GM12878 (cell line): ENCODE results near the gene DUOX1. TPM values are rescaled to one million over a fixed set of nuclear protein-coding genes. Genes with fewer than 3 reads are reported as not detected.
A peak's percentile ranks its signal among the peaks of the same experiment; 100 is the strongest.

Experiments used
- BCL11A ChIP-seq: IDR thresholded peaks from 2 replicates; pipeline ENCODE4 v1.6.1; 2011; ENCODE audit warnings: low read depth, low read length
- CREB1 ChIP-seq: IDR thresholded peaks from 2 replicates; pipeline ENCODE4 v1.6.1; 2012; ENCODE audit warnings: low read depth, mild to moderate bottlenecking, inconsistent platforms
- EP300 ChIP-seq, 2 experiments: fragments of 150-350 bp in 1 of 2; IDR thresholded peaks; 2 replicates each; pipeline ENCODE4 v1.6.1; 2011 to 2012; ENCODE audit warnings: low read depth in 2 of 2, low read length in 2 of 2, borderline replicate concordance in 1 of 2, improper control_type of control experiment in 1 of 2, inconsistent platforms in 1 of 2; ENCODE audit not compliant: control insufficient read depth in 1 of 2
- GATAD2B ChIP-seq: fragments of 450-650 bp; conservative IDR thresholded peaks from 2 replicates; pipeline ENCODE4 v1.6.1; 2017; ENCODE audit warnings: low read depth, mild to moderate bottlenecking, moderate library complexity
- IKZF2 ChIP-seq, 2 experiments: fragments of 450-650 bp; IDR thresholded peaks; 2 replicates each; pipeline ENCODE4 v1.6.1; 2017; ENCODE audit warnings: mild to moderate bottlenecking in 2 of 2, moderate library complexity in 2 of 2
- IRF5 ChIP-seq: fragments of 450-650 bp; IDR thresholded peaks from 2 replicates; pipeline ENCODE4 v1.6.1; 2017; ENCODE audit warnings: borderline replicate concordance
- NKRF ChIP-seq: fragments of 450-650 bp; conservative IDR thresholded peaks from 2 replicates; pipeline ENCODE4 v1.6.1; 2017; ENCODE audit warnings: mild to moderate bottlenecking, moderate library complexity
- NR2C1 ChIP-seq: fragments of 450-650 bp; IDR thresholded peaks from 2 replicates; pipeline ENCODE4 v1.6.1; 2017; ENCODE audit warnings: antibody characterized with exemption, mild to moderate bottlenecking, moderate library complexity
- POLR2AphosphoS5 ChIP-seq: IDR thresholded peaks from 2 replicates; pipeline ENCODE4 v1.6.1; 2011; ENCODE audit warnings: mild to moderate bottlenecking, low read length, inconsistent platforms
- RAD51 ChIP-seq: fragments of 450-650 bp; IDR thresholded peaks from 2 replicates; pipeline ENCODE4 v1.6.1; 2016; ENCODE audit warnings: moderate library complexity, mild to moderate bottlenecking, inconsistent platforms
- RBBP5 ChIP-seq: fragments of 200-600 bp; sonication (generic); conservative IDR thresholded peaks from 2 replicates; pipeline ENCODE4 v1.6.1; 2016
- SRF ChIP-seq, 2 experiments: IDR thresholded peaks; 2 replicates each; pipeline ENCODE4 v1.6.1; 2011; ENCODE audit warnings: low read depth in 2 of 2, low read length in 2 of 2, mild to moderate bottlenecking in 1 of 2, moderate library complexity in 1 of 2
- STAT1 ChIP-seq: fragments of 450-650 bp; conservative IDR thresholded peaks from 2 replicates; pipeline ENCODE4 v1.6.1; 2014; ENCODE audit warnings: antibody characterized with exemption, mild to moderate bottlenecking
- YBX1 ChIP-seq: fragments of 450-650 bp; IDR thresholded peaks from 2 replicates; pipeline ENCODE4 v1.6.1; 2016; ENCODE audit warnings: antibody characterized with exemption
- ZNF274 ChIP-seq: IDR thresholded peaks from one replicate; pipeline ENCODE4 v1.8.0; 2011; ENCODE audit not compliant: insufficient read length, insufficient read depth
- polyA plus RNA-seq, 11 experiments: library from polyadenylated mRNA; depleted of rRNA in 4 of 11; unstranded in 6 of 11; stranded (reverse) in 5 of 11; fragments of >200 nt; fragmentation: Nextera tagmentation in 4 of 11; fragmentation: Illumina TruSeq in 1 of 11; extraction: Ambion mirVana in 4 of 11; extraction: Trizol in 1 of 11; gene quantifications; 1 replicate in 1 of 11; 2 replicates in 10 of 11; pipeline versions ENCODE4 v1.2.1 to v1.2.3, GENCODE V29; 2011 to 2016; ENCODE audit warnings: inconsistent platforms in 2 of 11, missing spikeins in 2 of 11, low read depth in 1 of 11
- total RNA-seq, 4 experiments: library from RNA; depleted of rRNA in 3 of 4; stranded (reverse); fragments of >200 nt in 3 of 4; fragmentation: Illumina TruSeq in 1 of 4; extraction: Trizol in 1 of 4; gene quantifications; 2 replicates each; pipeline versions ENCODE4 v1.2.1 to v1.2.3, GENCODE V29; 2013 to 2021
- TF ChIP-seq, protein P1 (sequence below): fragments of 450-650 bp; IDR thresholded peaks from 2 replicates; pipeline ENCODE4 v1.6.1; 2017; ENCODE audit warnings: mild to moderate bottlenecking
- TF ChIP-seq, protein P2 (sequence below): fragments of 450-650 bp; formaldehyde crosslinking; IDR thresholded peaks from 2 replicates; pipeline ENCODE4 v1.5.0; 2022; ENCODE audit warnings: mild to moderate bottlenecking, missing genetic modification characterization
- TF ChIP-seq, protein P3 (sequence below): fragments of 450-650 bp; IDR thresholded peaks from 2 replicates; pipeline ENCODE4 v1.6.1; 2017; ENCODE audit warnings: mild to moderate bottlenecking, low read depth, inconsistent platforms; ENCODE audit not compliant: poor library complexity, severe bottlenecking

The DUOX1 gene
- total and polyA plus RNA-seq, 10 of the 15 experiments (the other 5 are each of a cell fraction or from before 2014, with no cell fraction given), result 0.02 to 2.1 (median 0.26) TPM; not detected in 3

DNA sequence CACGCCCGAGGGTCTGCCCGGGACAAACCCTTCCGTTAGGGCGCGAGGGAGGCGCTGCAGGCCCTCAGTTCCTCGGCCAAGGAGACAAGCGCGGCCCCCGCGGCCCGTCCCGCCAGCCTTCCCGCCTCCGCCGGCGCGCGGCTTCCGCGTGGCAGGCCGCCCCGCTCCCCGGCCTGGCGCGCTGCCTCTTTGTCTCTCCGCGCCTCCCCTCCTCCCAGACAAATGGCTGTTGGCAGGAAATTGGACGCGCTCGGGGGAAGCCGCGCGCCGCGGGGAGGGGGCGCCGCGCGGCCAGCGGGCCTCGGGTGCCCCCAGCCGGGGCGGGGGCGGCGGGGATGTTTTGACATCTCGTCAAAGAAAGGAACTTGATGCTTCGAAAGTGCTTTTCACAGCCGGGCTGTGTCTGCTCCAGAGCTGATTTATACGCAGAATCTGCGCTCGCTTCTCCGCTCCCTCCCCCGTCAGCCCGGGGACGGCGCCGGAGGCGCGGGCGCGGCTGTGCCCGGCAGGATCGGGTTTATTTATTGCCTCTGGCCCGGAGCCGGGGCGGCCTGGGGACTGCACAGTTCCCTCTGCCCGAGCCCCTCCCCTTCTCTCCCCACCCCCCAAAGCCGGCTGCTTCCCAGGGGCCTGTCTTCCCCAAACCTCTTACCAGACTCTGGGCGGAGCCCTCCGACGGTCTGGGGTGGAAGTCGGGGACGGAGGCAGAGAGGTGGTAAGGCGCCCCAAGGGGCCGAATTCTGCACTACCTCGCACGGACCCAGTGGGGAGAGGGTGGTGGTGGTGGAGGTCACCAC lies 37.2 kb downstream of the DUOX1 start (continued):
- TF ChIP-seq POLR2AphosphoS5 (peak; percentile 72), RAD51 (no peak), CREB1 (peak; percentile 44; the same call in 1 of the 2 replicates), STAT1 (no peak), EP300 (IDR thresholded peaks at IDR 0.05; ENCODE audit: borderline replicate concordance in 1 of 2, control insufficient read depth in 1 of 2, low read depth in 2 of 2, low read length in 2 of 2) (no peak), NR2C1 (peak; percentile 62; the same call in 1 of the 2 replicates), SRF (IDR thresholded peaks at IDR 0.05; ENCODE audit: low read depth in 2 of 2, low read length in 2 of 2) (0 out of 4 replicates have a peak, but pooled peaks of 1 of the 2 experiments have one; percentile 19), NKRF (peak; percentile 57; the same call in 1 of the 2 replicates), IRF5 (no peak), ZNF274 (no peak), IKZF2 (IDR thresholded peaks at IDR 0.05) (peak in 1 of 2 experiments; percentile 37; a peak in 2 of 4 replicates), YBX1 (no peak), BCL11A (no peak), GATAD2B (peak; percentile 75; the same call in 1 of the 2 replicates), RBBP5 (0 out of 2 replicates have a peak, but pooled peaks have one; percentile 76)
- TF ChIP-seq, protein P1, sequence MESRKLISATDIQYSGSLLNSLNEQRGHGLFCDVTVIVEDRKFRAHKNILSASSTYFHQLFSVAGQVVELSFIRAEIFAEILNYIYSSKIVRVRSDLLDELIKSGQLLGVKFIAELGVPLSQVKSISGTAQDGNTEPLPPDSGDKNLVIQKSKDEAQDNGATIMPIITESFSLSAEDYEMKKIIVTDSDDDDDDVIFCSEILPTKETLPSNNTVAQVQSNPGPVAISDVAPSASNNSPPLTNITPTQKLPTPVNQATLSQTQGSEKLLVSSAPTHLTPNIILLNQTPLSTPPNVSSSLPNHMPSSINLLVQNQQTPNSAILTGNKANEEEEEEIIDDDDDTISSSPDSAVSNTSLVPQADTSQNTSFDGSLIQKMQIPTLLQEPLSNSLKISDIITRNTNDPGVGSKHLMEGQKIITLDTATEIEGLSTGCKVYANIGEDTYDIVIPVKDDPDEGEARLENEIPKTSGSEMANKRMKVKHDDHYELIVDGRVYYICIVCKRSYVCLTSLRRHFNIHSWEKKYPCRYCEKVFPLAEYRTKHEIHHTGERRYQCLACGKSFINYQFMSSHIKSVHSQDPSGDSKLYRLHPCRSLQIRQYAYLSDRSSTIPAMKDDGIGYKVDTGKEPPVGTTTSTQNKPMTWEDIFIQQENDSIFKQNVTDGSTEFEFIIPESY, result no peak
- TF ChIP-seq, protein P2, sequence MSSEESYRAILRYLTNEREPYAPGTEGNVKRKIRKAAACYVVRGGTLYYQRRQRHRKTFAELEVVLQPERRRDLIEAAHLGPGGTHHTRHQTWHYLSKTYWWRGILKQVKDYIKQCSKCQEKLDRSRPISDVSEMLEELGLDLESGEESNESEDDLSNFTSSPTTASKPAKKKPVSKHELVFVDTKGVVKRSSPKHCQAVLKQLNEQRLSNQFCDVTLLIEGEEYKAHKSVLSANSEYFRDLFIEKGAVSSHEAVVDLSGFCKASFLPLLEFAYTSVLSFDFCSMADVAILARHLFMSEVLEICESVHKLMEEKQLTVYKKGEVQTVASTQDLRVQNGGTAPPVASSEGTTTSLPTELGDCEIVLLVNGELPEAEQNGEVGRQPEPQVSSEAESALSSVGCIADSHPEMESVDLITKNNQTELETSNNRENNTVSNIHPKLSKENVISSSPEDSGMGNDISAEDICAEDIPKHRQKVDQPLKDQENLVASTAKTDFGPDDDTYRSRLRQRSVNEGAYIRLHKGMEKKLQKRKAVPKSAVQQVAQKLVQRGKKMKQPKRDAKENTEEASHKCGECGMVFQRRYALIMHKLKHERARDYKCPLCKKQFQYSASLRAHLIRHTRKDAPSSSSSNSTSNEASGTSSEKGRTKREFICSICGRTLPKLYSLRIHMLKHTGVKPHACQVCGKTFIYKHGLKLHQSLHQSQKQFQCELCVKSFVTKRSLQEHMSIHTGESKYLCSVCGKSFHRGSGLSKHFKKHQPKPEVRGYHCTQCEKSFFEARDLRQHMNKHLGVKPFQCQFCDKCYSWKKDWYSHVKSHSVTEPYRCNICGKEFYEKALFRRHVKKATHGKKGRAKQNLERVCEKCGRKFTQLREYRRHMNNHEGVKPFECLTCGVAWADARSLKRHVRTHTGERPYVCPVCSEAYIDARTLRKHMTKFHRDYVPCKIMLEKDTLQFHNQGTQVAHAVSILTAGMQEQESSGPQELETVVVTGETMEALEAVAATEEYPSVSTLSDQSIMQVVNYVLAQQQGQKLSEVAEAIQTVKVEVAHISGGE (CRISPR knock-in tag), result no peak
- TF ChIP-seq, protein P3, sequence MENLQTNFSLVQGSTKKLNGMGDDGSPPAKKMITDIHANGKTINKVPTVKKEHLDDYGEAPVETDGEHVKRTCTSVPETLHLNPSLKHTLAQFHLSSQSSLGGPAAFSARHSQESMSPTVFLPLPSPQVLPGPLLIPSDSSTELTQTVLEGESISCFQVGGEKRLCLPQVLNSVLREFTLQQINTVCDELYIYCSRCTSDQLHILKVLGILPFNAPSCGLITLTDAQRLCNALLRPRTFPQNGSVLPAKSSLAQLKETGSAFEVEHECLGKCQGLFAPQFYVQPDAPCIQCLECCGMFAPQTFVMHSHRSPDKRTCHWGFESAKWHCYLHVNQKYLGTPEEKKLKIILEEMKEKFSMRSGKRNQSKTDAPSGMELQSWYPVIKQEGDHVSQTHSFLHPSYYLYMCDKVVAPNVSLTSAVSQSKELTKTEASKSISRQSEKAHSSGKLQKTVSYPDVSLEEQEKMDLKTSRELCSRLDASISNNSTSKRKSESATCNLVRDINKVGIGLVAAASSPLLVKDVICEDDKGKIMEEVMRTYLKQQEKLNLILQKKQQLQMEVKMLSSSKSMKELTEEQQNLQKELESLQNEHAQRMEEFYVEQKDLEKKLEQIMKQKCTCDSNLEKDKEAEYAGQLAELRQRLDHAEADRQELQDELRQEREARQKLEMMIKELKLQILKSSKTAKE, result no peak
